OCI-LY7 (cell line): Measurements from ENCODE around the gene RGS8.

ENCODE experiments used
- EZH2phosphoT487 ChIP-seq: fragments of 200-600 bp; sonication (generic); IDR thresholded peaks from 2 replicates; pipeline ENCODE4 v1.6.1; 2018; ENCODE audit warnings: low read depth, borderline replicate concordance, mild to moderate bottlenecking, mixed run types, antibody characterized with exemption, low read length, moderate library complexity, mixed read lengths
- TF ChIP-seq, protein P1 (sequence below): fragments of 200-600 bp; sonication (generic); conservative IDR thresholded peaks from 2 replicates; pipeline ENCODE4 v1.5.1; 2014; ENCODE audit warnings: mild to moderate bottlenecking, antibody characterized with exemption, low read length, moderate library complexity, mixed read lengths

DNA sequence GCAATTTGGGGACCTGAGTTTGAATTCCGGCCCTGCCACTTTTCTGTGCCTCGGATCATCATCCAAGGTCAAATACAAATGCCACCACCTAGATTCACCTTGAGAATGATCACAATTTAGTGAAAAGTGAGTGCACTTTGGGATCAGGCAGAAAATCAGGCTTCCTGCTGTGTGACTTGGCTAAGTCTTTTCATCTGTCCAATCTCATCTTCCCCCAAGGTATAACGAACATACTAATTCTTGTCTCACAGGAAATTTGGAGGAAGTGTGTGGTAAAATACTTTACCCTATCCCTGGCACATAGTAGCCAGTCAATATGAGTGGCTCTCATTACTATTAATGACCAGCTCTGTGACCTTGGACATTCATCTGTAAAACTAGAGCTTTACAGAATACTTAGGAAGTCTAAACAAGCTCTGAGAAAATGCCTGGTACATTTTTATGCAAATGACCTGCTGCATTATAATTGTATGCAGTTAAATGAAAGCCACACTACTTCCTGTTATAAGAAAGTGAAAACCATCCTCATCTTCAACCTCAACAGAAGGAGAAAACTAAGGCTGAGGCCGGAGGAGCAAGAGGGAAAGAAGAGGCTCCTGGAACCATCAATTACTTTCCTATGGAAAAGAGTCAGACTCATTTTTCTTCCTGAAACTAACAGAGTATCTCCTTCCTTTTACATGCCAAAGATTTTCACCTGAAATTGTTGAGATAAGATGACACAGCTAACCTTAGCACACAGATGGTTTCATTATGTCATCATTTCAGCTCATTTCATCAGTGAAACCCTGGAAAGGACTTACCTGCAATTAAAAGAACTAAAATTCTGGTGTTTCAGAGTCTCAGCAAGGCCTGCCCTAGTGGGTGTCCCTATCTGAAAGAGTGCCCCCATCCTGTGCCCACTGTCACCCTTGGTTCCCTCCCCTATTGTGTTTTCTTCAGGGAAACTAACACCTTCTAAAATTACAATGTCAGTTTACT is 32.6 kb upstream of the RGS8 start:
- TF ChIP-seq, protein P1, sequence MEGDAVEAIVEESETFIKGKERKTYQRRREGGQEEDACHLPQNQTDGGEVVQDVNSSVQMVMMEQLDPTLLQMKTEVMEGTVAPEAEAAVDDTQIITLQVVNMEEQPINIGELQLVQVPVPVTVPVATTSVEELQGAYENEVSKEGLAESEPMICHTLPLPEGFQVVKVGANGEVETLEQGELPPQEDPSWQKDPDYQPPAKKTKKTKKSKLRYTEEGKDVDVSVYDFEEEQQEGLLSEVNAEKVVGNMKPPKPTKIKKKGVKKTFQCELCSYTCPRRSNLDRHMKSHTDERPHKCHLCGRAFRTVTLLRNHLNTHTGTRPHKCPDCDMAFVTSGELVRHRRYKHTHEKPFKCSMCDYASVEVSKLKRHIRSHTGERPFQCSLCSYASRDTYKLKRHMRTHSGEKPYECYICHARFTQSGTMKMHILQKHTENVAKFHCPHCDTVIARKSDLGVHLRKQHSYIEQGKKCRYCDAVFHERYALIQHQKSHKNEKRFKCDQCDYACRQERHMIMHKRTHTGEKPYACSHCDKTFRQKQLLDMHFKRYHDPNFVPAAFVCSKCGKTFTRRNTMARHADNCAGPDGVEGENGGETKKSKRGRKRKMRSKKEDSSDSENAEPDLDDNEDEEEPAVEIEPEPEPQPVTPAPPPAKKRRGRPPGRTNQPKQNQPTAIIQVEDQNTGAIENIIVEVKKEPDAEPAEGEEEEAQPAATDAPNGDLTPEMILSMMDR, result no peak
- no peak for TF ChIP-seq EZH2phosphoT487
